ENCODE results near the gene DNAH7.
"Not testable (repeated sequence)": the region's sequence is repeated elsewhere in the genome, so short reads cannot be mapped to it uniquely, and the experiment has no call there.

Gene DNAH7

GRCh38 chr2:195716466-195716865, 352.2 kb downstream of the DNAH7 start:
- no peak for DNase-seq (ENCODE audit: low spot score)

DNA sequence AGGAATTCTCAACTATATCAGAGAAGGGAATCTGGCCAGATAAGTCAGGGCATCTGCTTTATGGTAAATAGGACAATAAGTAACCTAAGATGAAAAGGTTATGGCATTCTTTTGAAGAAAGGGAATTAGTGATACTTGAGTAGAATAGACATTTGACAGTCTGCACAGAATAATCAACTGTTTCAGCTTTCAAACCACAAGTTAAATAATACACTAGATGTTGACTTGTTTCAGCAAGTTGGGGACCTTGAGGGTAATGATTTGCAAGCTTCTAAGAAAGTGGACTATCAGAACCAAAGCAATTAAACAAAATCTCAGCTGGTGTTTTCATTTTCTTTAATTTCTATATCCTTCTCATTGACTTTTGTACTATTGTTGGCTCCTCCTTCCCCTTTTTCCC, 357.2 kb downstream of the DNAH7 start:
- DNase-seq (ENCODE audit: low spot score): no peak

DNA sequence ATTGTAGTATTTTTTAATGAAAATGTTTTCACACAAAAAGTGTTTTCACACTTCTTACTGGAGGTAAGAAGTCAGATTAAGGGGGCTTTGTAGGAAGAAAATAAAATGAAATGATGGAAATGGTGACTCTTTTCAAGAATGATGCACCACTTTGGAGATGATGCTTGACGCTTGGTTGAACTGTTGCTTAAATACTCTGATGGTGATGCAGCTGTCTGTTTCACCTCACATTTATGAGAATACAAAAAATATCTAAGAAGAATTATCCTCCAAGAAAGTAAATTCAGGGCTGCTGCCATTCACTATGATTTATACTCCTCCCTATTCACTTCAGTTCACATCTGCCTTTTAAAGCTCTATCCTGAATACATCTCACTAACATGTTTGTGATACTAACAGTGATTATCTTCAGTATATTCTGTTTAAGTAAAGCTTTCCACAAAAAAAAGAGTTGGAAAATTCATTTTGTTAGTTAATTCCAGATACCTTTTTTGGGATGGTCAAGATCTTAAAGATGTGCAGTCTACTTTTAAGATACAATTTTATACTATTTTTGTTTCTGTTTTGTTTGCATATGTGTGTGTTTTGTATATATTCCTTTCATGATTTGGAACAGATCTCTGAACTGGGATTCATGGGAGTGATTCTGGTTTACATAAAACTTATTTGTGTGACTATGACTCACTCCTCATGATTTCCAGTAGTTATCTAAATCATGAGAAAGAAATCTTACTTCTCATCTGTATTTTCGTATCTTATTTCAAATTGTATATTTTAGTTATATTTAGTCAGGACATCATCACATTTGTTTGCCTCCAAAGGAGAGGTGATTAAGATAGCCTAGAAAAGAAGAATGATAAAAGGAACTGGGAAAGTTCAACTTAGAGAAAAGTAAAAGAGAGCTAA, 358.5 kb downstream of the DNAH7 start:
- DNase-seq (ENCODE audit: low spot score): no peak

- DNase-seq (ENCODE audit: low spot score): peak; percentile 19
These were observed 362.3 kb downstream of the DNAH7 start for GRCh38 chr2:195706161-195706900.

DNA sequence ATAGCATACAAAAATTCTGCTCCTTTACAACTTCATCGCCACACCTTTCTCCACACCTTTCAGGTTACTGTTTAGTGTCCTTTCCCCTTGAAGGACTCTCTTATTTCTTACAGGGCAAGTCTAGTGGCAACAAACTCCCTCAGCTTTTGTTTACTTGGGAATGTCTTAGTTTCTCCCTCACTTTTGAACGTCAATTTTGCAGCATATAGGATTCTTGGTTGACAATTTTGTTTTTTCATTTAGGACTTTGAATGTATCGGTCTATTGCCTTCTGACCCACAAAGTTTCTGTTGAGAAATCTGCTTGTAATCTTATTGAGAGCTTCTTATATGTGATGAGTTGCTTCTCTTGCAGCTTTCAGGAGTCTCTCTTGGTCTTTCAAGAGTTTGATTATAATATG, 368.2 kb downstream of the DNAH7 start:
- no peak for DNase-seq (ENCODE audit: low spot score)

GRCh38 chr2:195697681-195698220, 370.9 kb downstream of the DNAH7 start:
- no peak for DNase-seq (ENCODE audit: low spot score)

DNA sequence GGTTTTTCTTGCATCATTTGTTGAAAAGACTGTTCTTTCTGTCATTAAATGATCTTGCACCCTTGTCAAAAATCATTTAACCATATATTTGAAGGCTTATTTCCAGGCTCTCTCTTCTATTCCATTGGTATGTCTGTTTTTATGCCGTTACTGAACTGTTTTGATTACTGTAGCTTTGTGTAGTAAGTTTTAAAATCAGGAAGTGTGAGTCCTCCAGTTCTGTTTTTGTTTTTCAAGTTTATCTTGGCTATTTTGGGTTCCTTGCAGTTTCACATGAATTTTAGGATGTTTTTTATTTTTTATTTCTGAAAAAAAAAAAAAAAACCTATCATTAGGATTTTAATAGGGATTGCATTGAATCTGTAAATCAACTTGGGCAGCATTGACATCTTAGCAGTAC, 372.6 kb downstream of the DNAH7 start:
- no peak for DNase-seq (ENCODE audit: low spot score)

DNA sequence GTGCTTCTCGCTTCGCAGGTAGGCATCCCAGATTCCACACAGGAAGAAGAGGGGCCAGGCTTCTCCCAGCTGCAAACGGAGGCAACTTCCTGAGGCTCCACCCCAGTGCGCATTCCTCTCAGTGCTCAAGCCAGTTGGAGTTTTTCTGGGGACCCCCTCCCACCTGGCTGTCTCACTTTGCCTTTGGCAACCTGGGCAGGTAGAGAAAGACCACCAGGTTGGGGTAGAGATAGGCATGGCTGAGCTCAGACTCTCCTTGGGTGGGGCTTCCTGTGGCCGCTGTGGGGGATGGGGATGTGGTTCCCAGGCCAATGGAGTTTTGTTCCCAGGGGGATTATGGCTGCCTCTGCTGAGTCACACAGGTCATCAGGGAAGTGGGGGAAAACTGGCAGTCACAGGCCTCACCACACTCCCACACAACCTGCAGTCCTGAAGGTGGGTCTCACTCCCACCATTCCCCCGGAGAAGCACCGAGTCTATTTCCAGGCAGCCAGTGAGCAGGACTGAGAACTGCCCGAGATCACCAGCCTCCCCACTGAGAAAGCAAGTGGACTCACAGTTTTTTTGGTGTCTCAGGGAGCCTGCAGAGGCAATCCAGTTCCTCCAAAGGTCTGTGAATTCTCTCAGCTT, 373.5 kb downstream of the DNAH7 start:
- no peak for DNase-seq (ENCODE audit: low spot score)

- DNase-seq (ENCODE audit: low spot score): no peak
These were observed 374.1 kb downstream of the DNAH7 start for GRCh38 chr2:195694553-195694952.

- DNase-seq (ENCODE audit: low spot score): not testable (repeated sequence)
These were observed 376.1 kb downstream of the DNAH7 start for GRCh38 chr2:195692531-195692930.
